Ovary (tissue), 9 donors: ENCODE results near the gene HERC3. TPM values are rescaled to one million over a fixed set of nuclear protein-coding genes. Genes with fewer than 3 reads are reported as not detected.

Experiments
- DNase-seq, 5 donors: peaks; one replicate each; pipeline ENCODE4 v3.0.0-alpha.2; 2019 to 2020
- H3K27ac ChIP-seq, 2 donors: fragments of 200-600 bp; one replicate each; pipeline versions ENCODE4 v1.5.1 to v1.8.0; 2019 to 2022
- H3K27me3 ChIP-seq: fragments of 200-600 bp; one replicate; pipeline ENCODE4 v1.8.0; 2022
- H3K36me3 ChIP-seq: fragments of 200-600 bp; sonication (generic); one replicate; pipeline ENCODE4 v1.5.1; 2019
- H3K4me1 ChIP-seq: one replicate; pipeline ENCODE4 v1.8.1; 2013; ENCODE audit warnings: mild to moderate bottlenecking, moderate library complexity; ENCODE audit not compliant: insufficient read depth
- H3K4me3 ChIP-seq: fragments of 200-600 bp; sonication (generic); one replicate; pipeline ENCODE4 v1.5.1; 2017
- H3K9me3 ChIP-seq, 2 donors: fragments of 200-600 bp in 1 of 2; sonication (generic) in 1 of 2; one replicate each; pipeline versions ENCODE4 v1.5.1 to v1.8.1; 2013 to 2019; ENCODE audit warnings: mild to moderate bottlenecking in 1 of 2, moderate library complexity in 1 of 2
- CTCF ChIP-seq, 3 donors: fragments of 450-650 bp in 2 of 3; fragments of 200-600 bp in 1 of 3; IDR thresholded peaks; one replicate each; pipeline versions ENCODE4 v1.5.1 to v1.8.0; 2016 to 2022; ENCODE audit warnings: antibody characterized with exemption in 3 of 3, mild to moderate bottlenecking in 1 of 3
- EP300 ChIP-seq: sonication (generic); formaldehyde crosslinking; IDR thresholded peaks from one replicate; pipeline ENCODE4 v1.6.1; 2017; ENCODE audit warnings: antibody characterized with exemption
- POLR2A ChIP-seq: fragments of 450-650 bp; IDR thresholded peaks from one replicate; pipeline ENCODE4 v1.6.1; 2017; ENCODE audit warnings: antibody characterized with exemption, mild to moderate bottlenecking, moderate library complexity
- WGBS, 3 donors: extraction: QIAGEN DNeasy Blood & Tissue Kit in 1 of 3; methylation state at CpG; one replicate each; pipeline versions ENCODE4 v1.1.5 to v1.1.7; 2013 to 2017; 5-methylcytosine and 5-hydroxymethylcytosine counted together
- intact Hi-C, 4 donors: fragments of 100-400 bp; cut with DNase I; formaldehyde crosslinking; loops; one replicate each; pipeline versions ENCODE4 v1.11.0 to v1.15.1; 2022 to 2023
- polyA plus RNA-seq, 2 donors: library from polyadenylated mRNA; stranded (reverse); fragments of 200-250 nt in 1 of 2; fragments of 350-450 nt in 1 of 2; fragmentation: Illumina TruSeq in 1 of 2; extraction: RNeasy Lipid Tissue Mini Kit (QIAGEN cat#74804) in 1 of 2; gene quantifications; one replicate each; pipeline ENCODE4 v1.2.3, GENCODE V29; 2013 to 2014
- total RNA-seq, 7 donors: library from RNA; depleted of rRNA in 2 of 7; stranded (reverse); fragments of >200 nt in 2 of 7; fragmentation: NEBNext Ultra II Directional in 3 of 7; extraction: Animal tissue kit (Norgen Biotek cat#: 25700) in 3 of 7; gene quantifications; one replicate each; pipeline versions ENCODE4 v1.1.0 to v1.2.4, GENCODE V29; 2016 to 2023
- donor health status: DM: no; HTN: no; CAD: no; lungs with moderate emphysema.
- donor health status: DM: no; HTN: no; CAD: no.
- donor health status: Bipolar disorder and iron deficiency.
- donor health status: DM: yes; HTN: yes; CAD: no.
- donor health status: DM: no; HTN: no; CAD: no.
- donor health status: DM: yes; HTN: yes; CAD: no.

The HERC3 gene
- total and polyA plus RNA-seq, 9 donors: 10.3 to 30.9 (median 24.2) TPM

- no peaks in the 10 kb centered on the region for H3K4me1 ChIP-seq
- intact Hi-C loops: loop anchor here in 3 of 4 donors (5.0 to 10.0 kb wide), 4 partner anchors 110 to 320 kb away; no protein-coding TSS in a partner anchor
- DNase-seq: no peak
- TF ChIP-seq POLR2A: no peak
- H3K9me3 ChIP-seq: no peaks in the 10 kb centered on the region
- H3K4me3 ChIP-seq: no peak overlapping the region
- no peak overlapping the region for H3K27ac ChIP-seq
- H3K36me3 ChIP-seq: no peaks in the 10 kb centered on the region
- H3K27me3 ChIP-seq: no peaks in the 10 kb centered on the region
Observed at GRCh38 chr4:88705223-88705622, 112.9 kb downstream of the HERC3 start.

GRCh38 chr4:88705805-88706492, 113.7 kb downstream of the HERC3 start:
- WGBS, 3 donors: 58 to 61% (median 60%) methylated on average over 3 of the region's 3 CpGs
- Histone ChIP-seq H3K36me3 (no peaks in the 10 kb centered on the region), H3K27me3 (no peaks in the 10 kb centered on the region)

GRCh38 chr4:88706574-88706973, 114.3 kb downstream of the HERC3 start:
- no peak overlapping the region for H3K27ac ChIP-seq
- peaks cover 0 to 5% of the 10 kb centered on the region in 2 donors for H3K9me3 ChIP-seq
- H3K36me3 ChIP-seq: no peaks in the 10 kb centered on the region
- 14 to 20% (median 18%) methylated on average over 9 of the region's 9 CpGs for WGBS, 3 donors
- peak; percentile 28 to 49 (median 36) for DNase-seq
- no peaks in the 10 kb centered on the region for H3K4me1 ChIP-seq
- TF ChIP-seq POLR2A: no peak
- TF ChIP-seq CTCF (IDR thresholded peaks at IDR 0.05): peak; percentile 39 to 55 (median 47)
- TF ChIP-seq EP300: no peak
- intact Hi-C loops: loop anchor here in 3 of 4 donors (5.0 to 10.0 kb wide), 4 partner anchors 108 to 318 kb away; no protein-coding TSS in a partner anchor
- H3K4me3 ChIP-seq: no peak overlapping the region
- H3K27me3 ChIP-seq: no peaks in the 10 kb centered on the region

More at GRCh38 chr4:88705805-88706492, 113.7 kb downstream of the HERC3 start:
- H3K9me3 ChIP-seq: peaks cover 0 to 4% of the 10 kb centered on the region in 2 donors
- intact Hi-C loops: loop anchor here in 3 of 4 donors (5.0 to 10.0 kb wide), 4 partner anchors 109 to 319 kb away; no protein-coding TSS in a partner anchor
- no peak overlapping the region for H3K27ac ChIP-seq
- TF ChIP-seq EP300 (no peak), POLR2A (no peak), CTCF (IDR thresholded peaks at IDR 0.05) (no peak)
- DNase-seq: no peak
- H3K4me1 ChIP-seq: no peaks in the 10 kb centered on the region
- H3K4me3 ChIP-seq: no peak overlapping the region

- TF ChIP-seq EP300: no peak
- no peak for TF ChIP-seq POLR2A
- no peak for TF ChIP-seq CTCF (IDR thresholded peaks at IDR 0.05)
- Histone ChIP-seq H3K36me3 (no peaks in the 10 kb centered on the region), H3K4me3 (no peak overlapping the region), H3K9me3 (peaks cover 0 to 5% of the 10 kb centered on the region in 2 donors), H3K27ac (no peak overlapping the region), H3K27me3 (no peaks in the 10 kb centered on the region), H3K4me1 (no peaks in the 10 kb centered on the region)
- 91 to 97% (median 96%) methylated on average over 1 of the region's 1 CpG for WGBS, 3 donors
- no peak for DNase-seq
- intact Hi-C loops: loop anchor here in 3 of 4 donors (5.0 to 10.0 kb wide), 4 partner anchors 105 to 315 kb away; no protein-coding TSS in a partner anchor
Observed at GRCh38 chr4:88709989-88710388, 117.7 kb downstream of the HERC3 start.

GRCh38 chr4:88713782-88714181, 121.5 kb downstream of the HERC3 start:
- peaks cover 0 to 13% of the 10 kb centered on the region in 2 donors for H3K9me3 ChIP-seq
- 94 to 98% (median 95%) methylated on average over 1 of the region's 1 CpG for WGBS, 3 donors
- no peaks in the 10 kb centered on the region for H3K27me3 ChIP-seq
- TF ChIP-seq EP300 (no peak), CTCF (IDR thresholded peaks at IDR 0.05) (no peak), POLR2A (no peak)
- H3K27ac ChIP-seq: no peak overlapping the region
- no peak overlapping the region for H3K4me3 ChIP-seq
- no peaks in the 10 kb centered on the region for H3K36me3 ChIP-seq
- intact Hi-C loops: no loop called here
- DNase-seq: no peak
- H3K4me1 ChIP-seq: no peaks in the 10 kb centered on the region
